IMR-90 (cell line): ENCODE data around the gene PPAT. TPM values are rescaled to one million over a fixed set of nuclear protein-coding genes. Genes with fewer than 3 reads are reported as not detected.

Source experiments
- ATAC-seq: fragments of 200-7000 bp; cut with Tn5 transposase; 2 replicates; pipeline ENCODE4 v1.9.1; 2020; ENCODE audit warnings: low read depth, mild to moderate bottlenecking, moderate library complexity
- BruUV-seq: library from RNA; stranded (reverse); fragments of 400-500 nt; replicated peaks from 2 replicates; lab custom pipeline; 2021; lab: Mats Ljungman, UMichigan
- CTCF ChIA-PET: fragments of 300-600 bp; formaldehyde crosslinking; extraction: SDS; loops from one replicate; lab custom pipeline; 2021; ENCODE audit warnings: antibody characterized with exemption; lab: Yijun Ruan, JAX
- POLR2A ChIA-PET: fragments of 300-600 bp; sonication (Branson Sonifier 250); formaldehyde crosslinking; loops from one replicate; lab custom pipeline; 2022; ENCODE audit warnings: antibody characterized with exemption; ENCODE audit not compliant: unreplicated experiment; lab: Charles Lee
- DNase-seq: peaks from one replicate; pipeline ENCODE4 v3.0.0; 2013
- H2AFZ ChIP-seq: replicated peaks from 2 replicates; pipeline ENCODE3; 2013; ENCODE audit warnings: low read length, mild to moderate bottlenecking; ENCODE audit not compliant: poor library complexity
- H2AK5ac ChIP-seq: 2 replicates; pipeline ENCODE4 v1.6.1; 2013; ENCODE audit warnings: low read depth, low read length, inconsistent platforms
- H2AK9ac ChIP-seq: replicated peaks from 2 replicates; pipeline ENCODE3; 2013; ENCODE audit warnings: mild to moderate bottlenecking, low read depth, low read length, moderate library complexity; ENCODE audit not compliant: poor library complexity
- H2BK120ac ChIP-seq: 2 replicates; pipeline ENCODE4 v1.6.1; 2013; ENCODE audit warnings: low read depth, low read length, inconsistent platforms
- H2BK15ac ChIP-seq: 3 replicates; pipeline ENCODE4 v1.6.1; 2013; ENCODE audit warnings: low read depth, low read length, inconsistent platforms
- H2BK20ac ChIP-seq: 2 replicates; pipeline ENCODE4 v1.6.1; 2013; ENCODE audit warnings: low read depth, mild to moderate bottlenecking, inconsistent platforms, low read length, moderate library complexity
- H2BK5ac ChIP-seq: 2 replicates; pipeline ENCODE4 v1.6.1; 2013; ENCODE audit warnings: mild to moderate bottlenecking, low read depth, low read length, inconsistent platforms; ENCODE audit not compliant: poor library complexity, severe bottlenecking
- H3K14ac ChIP-seq: replicated peaks from 2 replicates; pipeline ENCODE4 v1.6.1; 2013; ENCODE audit warnings: low read depth, low read length, inconsistent platforms
- H3K18ac ChIP-seq: 2 replicates; pipeline ENCODE4 v1.6.1; 2013; ENCODE audit warnings: low read depth, low read length, control low read depth
- H3K23ac ChIP-seq: 2 replicates; pipeline ENCODE4 v1.6.1; 2013; ENCODE audit warnings: low read depth, low read length, inconsistent platforms
- H3K27ac ChIP-seq: 2 replicates; pipeline ENCODE4 v1.5.1; 2013; ENCODE audit warnings: mild to moderate bottlenecking, control low read depth, low read length; ENCODE audit not compliant: insufficient read depth
- H3K27me3 ChIP-seq: 2 replicates; pipeline ENCODE4 v1.6.1; 2013; ENCODE audit warnings: low read length; ENCODE audit not compliant: control insufficient read depth, insufficient read depth
- H3K36me3 ChIP-seq: 2 replicates; pipeline ENCODE4 v1.6.1; 2013; ENCODE audit warnings: low read length, mixed read lengths; ENCODE audit not compliant: control insufficient read depth, insufficient read depth
- H3K4ac ChIP-seq: 2 replicates; pipeline ENCODE4 v1.6.1; 2013; ENCODE audit warnings: low read depth, low read length, inconsistent platforms
- H3K4me1 ChIP-seq: 2 replicates; pipeline ENCODE4 v1.6.1; 2013; ENCODE audit warnings: low read length, mixed read lengths; ENCODE audit not compliant: control insufficient read depth, insufficient read depth
- H3K4me2 ChIP-seq: 2 replicates; pipeline ENCODE4 v1.6.1; 2013; ENCODE audit warnings: low read depth, mild to moderate bottlenecking, control low read depth, low read length, moderate library complexity
- H3K4me3 ChIP-seq: 2 replicates; pipeline ENCODE4 v1.5.1; 2013; ENCODE audit warnings: low read depth, mild to moderate bottlenecking, control low read depth, low read length, moderate library complexity; ENCODE audit not compliant: insufficient read depth
- H3K56ac ChIP-seq: 2 replicates; pipeline ENCODE4 v1.6.1; 2013; ENCODE audit warnings: low read length, inconsistent platforms; ENCODE audit not compliant: insufficient read depth; ENCODE audit errors: extremely low read depth
- H3K79me1 ChIP-seq, 2 experiments: 2 replicates each; pipeline ENCODE4 v1.6.1; 2013; ENCODE audit warnings: low read length in 2 of 2, inconsistent platforms in 1 of 2, low read depth in 1 of 2
- H3K9ac ChIP-seq: 2 replicates; pipeline ENCODE4 v1.6.1; 2013; ENCODE audit warnings: low read depth, low read length, control low read depth
- H3K9me1 ChIP-seq: 2 replicates; pipeline ENCODE4 v1.6.1; 2013; ENCODE audit warnings: low read length, inconsistent platforms; ENCODE audit not compliant: insufficient read depth
- H3K9me3 ChIP-seq: 2 replicates; pipeline ENCODE4 v1.6.1; 2013; ENCODE audit warnings: low read length; ENCODE audit not compliant: control insufficient read depth, insufficient read depth
- H4K20me1 ChIP-seq: 2 replicates; pipeline ENCODE4 v1.6.1; 2013; ENCODE audit warnings: low read length, inconsistent platforms; ENCODE audit not compliant: insufficient read depth
- H4K5ac ChIP-seq: 2 replicates; pipeline ENCODE4 v1.6.1; 2013; ENCODE audit warnings: mild to moderate bottlenecking, low read depth, low read length, control low read depth
- H4K8ac ChIP-seq, 2 experiments: 2 replicates each; pipeline ENCODE4 v1.6.1; 2013; ENCODE audit warnings: low read depth in 2 of 2, low read length in 2 of 2, control low read depth in 1 of 2, inconsistent platforms in 1 of 2
- H4K91ac ChIP-seq: 2 replicates; pipeline ENCODE4 v1.6.1; 2013; ENCODE audit warnings: low read depth, low read length, inconsistent platforms; ENCODE audit not compliant: insufficient read depth
- BHLHE40 ChIP-seq: fragments of 150-350 bp; IDR thresholded peaks from 2 replicates; pipeline ENCODE4 v1.6.1; 2016; ENCODE audit warnings: mild to moderate bottlenecking, low read depth, low read length
- CEBPB ChIP-seq: IDR thresholded peaks from 2 replicates; pipeline ENCODE4 v1.6.1; 2012; ENCODE audit warnings: low read depth, low read length, improper control_type of control experiment
- CHD1 ChIP-seq: IDR thresholded peaks from 2 replicates; pipeline ENCODE4 v1.6.1; 2012; ENCODE audit warnings: low read depth, low read length, improper control_type of control experiment
- ELK1 ChIP-seq: fragments of 150-350 bp; IDR thresholded peaks from 2 replicates; pipeline ENCODE4 v1.6.1; 2016; ENCODE audit warnings: low read depth, mild to moderate bottlenecking, low read length, moderate library complexity, borderline replicate concordance
- FOS ChIP-seq: fragments of 150-350 bp; IDR thresholded peaks from 2 replicates; pipeline ENCODE4 v1.6.1; 2016; ENCODE audit warnings: low read depth, low read length
- MAFK ChIP-seq: IDR thresholded peaks from 2 replicates; pipeline ENCODE4 v1.6.1; 2012; ENCODE audit warnings: low read depth, low read length, improper control_type of control experiment
- MAZ ChIP-seq: IDR thresholded peaks from 2 replicates; pipeline ENCODE4 v1.6.1; 2012; ENCODE audit warnings: low read depth, mild to moderate bottlenecking, low read length, improper control_type of control experiment, moderate library complexity, borderline replicate concordance
- MXI1 ChIP-seq: IDR thresholded peaks from 2 replicates; pipeline ENCODE4 v1.6.1; 2012; ENCODE audit warnings: low read depth, mild to moderate bottlenecking, low read length, moderate library complexity, borderline replicate concordance
- NFE2L2 ChIP-seq: fragments of 150-350 bp; IDR thresholded peaks from 2 replicates; pipeline ENCODE4 v1.6.1; 2016; ENCODE audit warnings: low read depth, mild to moderate bottlenecking, low read length
- POLR2A ChIP-seq: IDR thresholded peaks from 2 replicates; pipeline ENCODE4 v1.6.1; 2012; ENCODE audit warnings: mild to moderate bottlenecking, low read depth, low read length
- RAD21 ChIP-seq: IDR thresholded peaks from 2 replicates; pipeline ENCODE4 v1.6.1; 2012; ENCODE audit warnings: low read length, improper control_type of control experiment
- RCOR1 ChIP-seq: IDR thresholded peaks from 2 replicates; pipeline ENCODE4 v1.6.1; 2012; ENCODE audit warnings: mild to moderate bottlenecking, low read length, improper control_type of control experiment; ENCODE audit not compliant: insufficient replicate concordance
- RFX5 ChIP-seq: IDR thresholded peaks from 2 replicates; pipeline ENCODE4 v1.8.0; 2012; ENCODE audit warnings: low read depth, mild to moderate bottlenecking, low read length, moderate library complexity
- SMC3 ChIP-seq: fragments of 150-350 bp; IDR thresholded peaks from 2 replicates; pipeline ENCODE4 v1.6.1; 2016; ENCODE audit warnings: low read depth, mild to moderate bottlenecking, antibody characterized with exemption, low read length, moderate library complexity
- USF2 ChIP-seq: fragments of 150-350 bp; IDR thresholded peaks from 2 replicates; pipeline ENCODE4 v1.6.1; 2017; ENCODE audit warnings: mild to moderate bottlenecking, antibody characterized with exemption, low read length, low read depth
- WGBS, 2 experiments: methylation state at CpG; one replicate each; pipeline versions ENCODE4 v1.1.5 to v1.1.7; 2013; ENCODE audit warnings: missing lambda C conversion rate in 2 of 2; ENCODE audit not compliant: insufficient read length in 1 of 2; ENCODE audit errors: extremely low coverage in 2 of 2; 5-methylcytosine and 5-hydroxymethylcytosine counted together
- dilution Hi-C: fragments of 300-500 bp; cut with HindIII; formaldehyde crosslinking; loops from one replicate; pipeline ENCODE4 v1.14.3; 2018; ENCODE audit warnings: low sequenced_read_pairs; ENCODE audit not compliant: unreplicated experiment
- in situ Hi-C: fragments of 300-500 bp; cut with MboI; formaldehyde crosslinking; loops from 3 replicates; pipeline ENCODE4 v1.14.3; 2019; ENCODE audit warnings: low sequenced_read_pairs, inconsistent platforms, mixed read lengths
- intact Hi-C: fragments of 100-400 bp; cut with micrococcal nuclease; formaldehyde crosslinking; loops from 2 replicates; pipeline ENCODE4 v1.10.0; 2022
- polyA plus RNA-seq, 3 experiments: library from polyadenylated mRNA; depleted of rRNA; stranded (reverse); fragments of >200 nt; gene quantifications; 2 replicates each; pipeline ENCODE4 v1.2.3, GENCODE V29; 2012; ENCODE audit warnings: low replicate concordance in 1 of 3
- total RNA-seq: library from RNA; depleted of rRNA; stranded (reverse); fragments of >200 nt; gene quantifications from 2 replicates; pipeline ENCODE4 v1.2.3, GENCODE V29; 2012
- TF ChIP-seq, protein P1 (sequence below): conservative IDR thresholded peaks from 2 replicates; pipeline ENCODE4 v1.5.1; 2012; ENCODE audit warnings: mild to moderate bottlenecking, low read depth, low read length, improper control_type of control experiment

Gene PPAT
- total and polyA plus RNA-seq, 2 of the 4 experiments (the other 2 are of a cell fraction), result 7.0 to 21.1 TPM

- Histone ChIP-seq H2BK5ac (no peak overlapping the region), H3K79me1 (peaks cover 16 to 27% of the 10 kb centered on the region in 2 experiments), H3K14ac (no peak overlapping the region), H4K5ac (no peak overlapping the region), H3K4me1 (no peaks in the 10 kb centered on the region), H4K91ac (no peak overlapping the region), H3K4me2 (no peak overlapping the region), H2AK5ac (no peak overlapping the region), H3K9ac (no peak overlapping the region), H3K4ac (no peak overlapping the region), H3K36me3 (peaks cover 2% of the 10 kb centered on the region; the same call in 1 of the 2 replicates), H2AK9ac (no peak overlapping the region), H2BK20ac (no peak overlapping the region), H3K27ac (no peak overlapping the region), H4K8ac (no peak overlapping the region), H3K4me3 (no peak overlapping the region), H2AFZ (no peak overlapping the region), H3K56ac (no peak overlapping the region), H3K23ac (no peak overlapping the region; the same call in 1 of the 2 replicates), H4K20me1 (no peaks in the 10 kb centered on the region; the same call in 1 of the 2 replicates), H3K9me3 (no peaks in the 10 kb centered on the region), H2BK120ac (no peak overlapping the region), H3K18ac (no peak overlapping the region), H3K9me1 (0 out of 2 replicates have a peak, but pooled peaks cover 4% of the 10 kb centered on the region), H2BK15ac (no peak overlapping the region), H3K27me3 (no peaks in the 10 kb centered on the region)
- DNase-seq (no peak), ATAC-seq (no peak)
- WGBS, 2 experiments, result 93% methylated on average over 3 of the region's 5 CpGs; no CpG with 5 or more reads in 1 of the 2 experiments
- ChIA-PET POLR2A (interaction anchor here (0.6 kb wide), 1 partner anchor 38 kb away, joined by 3 read pairs; no protein-coding TSS in a partner anchor), CTCF (interaction anchor here (1.2 kb wide), 1 partner anchor 12 kb away, joined by 6 read pairs; the partner anchor contains the start of genes PAICS and PPAT)
- TF ChIP-seq RFX5, result no peak
- TF ChIP-seq FOS, result no peak
- no peak for TF ChIP-seq CEBPB
- TF ChIP-seq, protein P1, sequence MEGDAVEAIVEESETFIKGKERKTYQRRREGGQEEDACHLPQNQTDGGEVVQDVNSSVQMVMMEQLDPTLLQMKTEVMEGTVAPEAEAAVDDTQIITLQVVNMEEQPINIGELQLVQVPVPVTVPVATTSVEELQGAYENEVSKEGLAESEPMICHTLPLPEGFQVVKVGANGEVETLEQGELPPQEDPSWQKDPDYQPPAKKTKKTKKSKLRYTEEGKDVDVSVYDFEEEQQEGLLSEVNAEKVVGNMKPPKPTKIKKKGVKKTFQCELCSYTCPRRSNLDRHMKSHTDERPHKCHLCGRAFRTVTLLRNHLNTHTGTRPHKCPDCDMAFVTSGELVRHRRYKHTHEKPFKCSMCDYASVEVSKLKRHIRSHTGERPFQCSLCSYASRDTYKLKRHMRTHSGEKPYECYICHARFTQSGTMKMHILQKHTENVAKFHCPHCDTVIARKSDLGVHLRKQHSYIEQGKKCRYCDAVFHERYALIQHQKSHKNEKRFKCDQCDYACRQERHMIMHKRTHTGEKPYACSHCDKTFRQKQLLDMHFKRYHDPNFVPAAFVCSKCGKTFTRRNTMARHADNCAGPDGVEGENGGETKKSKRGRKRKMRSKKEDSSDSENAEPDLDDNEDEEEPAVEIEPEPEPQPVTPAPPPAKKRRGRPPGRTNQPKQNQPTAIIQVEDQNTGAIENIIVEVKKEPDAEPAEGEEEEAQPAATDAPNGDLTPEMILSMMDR, result no peak
- no peak for TF ChIP-seq CHD1
- TF ChIP-seq ELK1, result no peak
- TF ChIP-seq SMC3, result no peak
- TF ChIP-seq POLR2A, result no peak
- no peak for TF ChIP-seq BHLHE40
- TF ChIP-seq MAFK, result no peak
- TF ChIP-seq RAD21, result no peak
- no peak for TF ChIP-seq MAZ
- no peak for TF ChIP-seq USF2
- no peak for TF ChIP-seq NFE2L2
- TF ChIP-seq MXI1, result no peak
- TF ChIP-seq RCOR1, result no peak
- intact Hi-C loops (no loop called here), dilution Hi-C loops (no loop called here), in situ Hi-C loops (loop anchor here (25.0 kb wide), 1 partner anchor 413 kb away; no protein-coding TSS in a partner anchor)
- BruUV-seq, result no TSS peak
Observed at GRCh38 chr4:56424176-56424575, 11.2 kb downstream of the PPAT start.
